ENCODE data around the gene TERT. TPM values are rescaled to one million over a fixed set of nuclear protein-coding genes. Genes with fewer than 3 reads are reported as not detected.

The TERT gene
- total and polyA plus RNA-seq, 2 of the 13 experiments (the other 11 are each of a cell fraction or from before 2014, with no cell fraction given) = 4.3 to 5.9 TPM

GRCh38 chr5:1220831-1221230, 74.0 kb downstream of the TERT start:
- intact Hi-C loops (cut with micrococcal nuclease; ENCODE audit: unreplicated experiment) (no loop called here), in situ Hi-C loops (cut with HindIII; ENCODE audit: extremely low pct_ligation_motif_present, low pct_unique_long_range_greater_than_20kb) (no loop called here)
- TF ChIP-seq DR1 (CRISPR knock-in tag; IDR thresholded peaks at IDR 0.05) (no peak), PHB2 (IDR thresholded peaks at IDR 0.05; ENCODE audit: partially characterized antibody) (no peak), PPARG (CRISPR knock-in tag; conservative IDR thresholded peaks at IDR 0.05) (no peak), ZNF556 (CRISPR knock-in tag; IDR thresholded peaks at IDR 0.05; ENCODE audit: borderline replicate concordance) (no peak), RBM39 (IDR thresholded peaks at IDR 0.05; ENCODE audit: low read depth, low read length, poor library complexity, severe bottlenecking) (no peak), POLR2G (IDR thresholded peaks at IDR 0.05; ENCODE audit: low read depth, low read length) (no peak)
- Histone ChIP-seq H3K36me3 (replicated peaks in 1 of 2; ENCODE audit: control insufficient read depth in 1 of 2, insufficient read depth in 2 of 2, low read length in 2 of 2) (no peaks in the 10 kb centered on the region), H3K79me2 (ENCODE audit: insufficient read depth, low read length) (no peaks in the 10 kb centered on the region), H3K4me3 (replicated peaks in 1 of 3; ENCODE audit: insufficient read depth in 1 of 3, low read depth in 2 of 3, low read length in 3 of 3) (no peak overlapping the region), H3K9me3 (ENCODE audit: low read length) (no peaks in the 10 kb centered on the region), H3K27me3 (ENCODE audit: control insufficient read depth in 1 of 2, insufficient read depth in 2 of 2, low read length in 2 of 2) (peaks cover 4 to 55% of the 10 kb centered on the region in 2 experiments; a peak in 4 of 5 replicates), H3K9ac (ENCODE audit: insufficient read depth, low read depth, low read length) (no peak overlapping the region), H3K27ac (ENCODE audit: extremely low read length, insufficient read depth, low read length) (no peak overlapping the region), H4K20me1 (ENCODE audit: insufficient read depth, low read length) (no peaks in the 10 kb centered on the region), H2AFZ (ENCODE audit: low read length) (no peak overlapping the region), H3K4me2 (ENCODE audit: low read depth, low read length) (no peak overlapping the region), H3K4me1 (ENCODE audit: insufficient read depth, low read length) (no peaks in the 10 kb centered on the region)
- ATAC-seq (no peak), FAIRE-seq (no peak), DNase-seq (ENCODE audit: low spot score) (no peak)
- 30% methylated on average over 5 of the region's 19 CpGs for WGBS (ENCODE audit: low lambda C conversion rate)
- BruUV-seq (replicated peaks) = no TSS peak
- POLR2A ChIA-PET = no interaction called here
- CTCF ChIA-PET (ENCODE audit: low intra/inter-chr PET ratio, low total read pairs) = no interaction called here

- no peaks in the 10 kb centered on the region for H3K36me3 ChIP-seq (replicated peaks in 1 of 2; ENCODE audit: control insufficient read depth in 1 of 2, insufficient read depth in 2 of 2, low read length in 2 of 2)
- BruUV-seq (replicated peaks) = no TSS peak
- H3K27me3 ChIP-seq (ENCODE audit: control insufficient read depth in 1 of 2, insufficient read depth in 2 of 2, low read length in 2 of 2) = peaks cover 5 to 50% of the 10 kb centered on the region in 2 experiments; a peak in 4 of 5 replicates
- no peaks in the 10 kb centered on the region for H3K79me2 ChIP-seq (ENCODE audit: insufficient read depth, low read length)
- intact Hi-C loops (cut with micrococcal nuclease; ENCODE audit: unreplicated experiment) (no loop called here), in situ Hi-C loops (cut with HindIII; ENCODE audit: extremely low pct_ligation_motif_present, low pct_unique_long_range_greater_than_20kb) (no loop called here)
- no peaks in the 10 kb centered on the region for H4K20me1 ChIP-seq (ENCODE audit: insufficient read depth, low read length)
- ChIA-PET CTCF (ENCODE audit: low intra/inter-chr PET ratio, low total read pairs) (no interaction called here), POLR2A (no interaction called here)
- no peak overlapping the region for H2AFZ ChIP-seq (ENCODE audit: low read length)
- DNase-seq (ENCODE audit: low spot score) (no peak), FAIRE-seq (no peak), ATAC-seq (no peak)
- H3K4me2 ChIP-seq (ENCODE audit: low read depth, low read length) = no peak overlapping the region
- H3K4me1 ChIP-seq (ENCODE audit: insufficient read depth, low read length) = no peaks in the 10 kb centered on the region
- H3K9ac ChIP-seq (ENCODE audit: insufficient read depth, low read depth, low read length) = no peak overlapping the region
- no peaks in the 10 kb centered on the region for H3K9me3 ChIP-seq (ENCODE audit: low read length)
- no peak overlapping the region for H3K4me3 ChIP-seq (replicated peaks in 1 of 3; ENCODE audit: insufficient read depth in 1 of 3, low read depth in 2 of 3, low read length in 3 of 3)
- 73% methylated on average over 6 of the region's 9 CpGs for WGBS (ENCODE audit: low lambda C conversion rate)
- H3K27ac ChIP-seq (ENCODE audit: extremely low read length, insufficient read depth, low read length) = no peak overlapping the region
- TF ChIP-seq THAP11 (CRISPR knock-in tag; IDR thresholded peaks at IDR 0.05) = no peak
- TF ChIP-seq ZNF678 (CRISPR knock-in tag; IDR thresholded peaks at IDR 0.05) = no peak
- TF ChIP-seq ZBTB8A (CRISPR knock-in tag; IDR thresholded peaks at IDR 0.05; ENCODE audit: borderline replicate concordance, low read depth) = no peak
- no peak for TF ChIP-seq ESRRA (CRISPR knock-in tag; IDR thresholded peaks at IDR 0.05; ENCODE audit: low read depth)
- TF ChIP-seq MAFG (CRISPR knock-in tag; IDR thresholded peaks at IDR 0.05) = no peak
- no peak for TF ChIP-seq ZNF383 (CRISPR knock-in tag; IDR thresholded peaks at IDR 0.05; ENCODE audit: borderline replicate concordance)
- no peak for TF ChIP-seq IKZF4 (CRISPR knock-in tag; IDR thresholded peaks at IDR 0.05; ENCODE audit: borderline replicate concordance, low read depth, not compliant biosample characterization)
- no peak for TF ChIP-seq AKNA (CRISPR knock-in tag; IDR thresholded peaks at IDR 0.05; ENCODE audit: borderline replicate concordance)
- TF ChIP-seq MLLT10 (CRISPR knock-in tag; IDR thresholded peaks at IDR 0.05) = no peak
- TF ChIP-seq GFI1 (CRISPR knock-in tag; IDR thresholded peaks at IDR 0.05; ENCODE audit: borderline replicate concordance) = no peak
- no peak for TF ChIP-seq POLR2G (IDR thresholded peaks at IDR 0.05; ENCODE audit: low read depth, low read length)
These were observed 74.5 kb downstream of the TERT start for GRCh38 chr5:1220351-1220750.

All from HepG2 (cell line).